Measurements from ENCODE around the gene SOCS7.

DNA sequence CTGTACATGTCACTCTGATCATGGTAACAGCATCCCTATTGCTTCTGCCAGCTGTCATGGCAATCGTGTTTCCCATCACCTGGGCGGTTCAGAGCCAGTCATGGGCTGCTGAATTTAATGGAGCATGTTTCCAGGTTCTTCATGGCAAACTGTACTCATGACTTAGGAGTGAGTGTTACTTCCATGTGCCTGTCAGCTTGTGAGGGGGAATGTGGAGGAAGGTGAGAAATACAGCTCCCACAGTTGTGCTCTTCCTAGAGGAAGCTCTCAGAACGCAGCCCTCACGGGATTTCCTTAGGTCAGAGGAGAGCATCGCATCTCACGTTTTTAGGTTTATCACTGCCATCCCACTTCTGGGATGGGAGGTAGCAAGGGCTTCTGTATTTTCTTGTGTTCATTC lies 48.6 kb downstream of the SOCS7 start:
- TF ChIP-seq GATA3 (IDR thresholded peaks at IDR 0.05; ENCODE audit: low read depth, low read length) (no peak), GATA2 (IDR thresholded peaks at IDR 0.05; ENCODE audit: low read depth, low read length) (no peak)

All from SH-SY5Y (cell line).